Brain microvascular endothelial cell (primary cell): Measurements from ENCODE around the gene SPATS2L.
A peak's percentile ranks its signal among the peaks of the same experiment; 100 is the strongest.

ENCODE experiments used
- DNase-seq: peaks from one replicate; pipeline ENCODE4 v3.0.0-alpha.2; 2020
- H3K27ac ChIP-seq: fragments of 250-450 bp; sonication (Bioruptor Pico); 2 replicates; pipeline ENCODE4 v1.5.1; 2020; ENCODE audit warnings: mild to moderate bottlenecking, moderate library complexity
- H3K27me3 ChIP-seq: fragments of 250-450 bp; sonication (Bioruptor Pico); replicated peaks from 2 replicates; pipeline ENCODE4 v1.5.1; 2020; ENCODE audit warnings: mild to moderate bottlenecking
- H3K36me3 ChIP-seq: fragments of 250-450 bp; sonication (Bioruptor Pico); replicated peaks from 2 replicates; pipeline ENCODE4 v1.5.1; 2020; ENCODE audit warnings: mild to moderate bottlenecking
- H3K4me3 ChIP-seq: 2 replicates; pipeline ENCODE4 v1.5.1; 2011; ENCODE audit warnings: low read depth, mild to moderate bottlenecking, control low read depth, low read length, moderate library complexity
- in situ Hi-C: cut with HindIII; loops from 2 replicates; pipeline ENCODE4 v1.10.0; 2017; ENCODE audit warnings: low sequenced_read_pairs, low pct_ligation_motif_present
- TF ChIP-seq, protein P1 (sequence below): IDR thresholded peaks from 2 replicates; pipeline ENCODE4 v1.5.1; 2011; ENCODE audit warnings: low read depth, mild to moderate bottlenecking, moderate library complexity, low read length, control low read depth, inconsistent platforms; ENCODE audit errors: missing control alignments

SPATS2L gene

GRCh38 chr2:200452377-200452776 is 145.9 kb downstream of the SPATS2L start:
- DNase-seq = no peak
- in situ Hi-C loops = no loop called here
- Histone ChIP-seq H3K36me3 (peaks cover 5% of the 10 kb centered on the region), H3K4me3 (no peak overlapping the region), H3K27ac (no peak overlapping the region), H3K27me3 (no peaks in the 10 kb centered on the region)
- TF ChIP-seq, protein P1, sequence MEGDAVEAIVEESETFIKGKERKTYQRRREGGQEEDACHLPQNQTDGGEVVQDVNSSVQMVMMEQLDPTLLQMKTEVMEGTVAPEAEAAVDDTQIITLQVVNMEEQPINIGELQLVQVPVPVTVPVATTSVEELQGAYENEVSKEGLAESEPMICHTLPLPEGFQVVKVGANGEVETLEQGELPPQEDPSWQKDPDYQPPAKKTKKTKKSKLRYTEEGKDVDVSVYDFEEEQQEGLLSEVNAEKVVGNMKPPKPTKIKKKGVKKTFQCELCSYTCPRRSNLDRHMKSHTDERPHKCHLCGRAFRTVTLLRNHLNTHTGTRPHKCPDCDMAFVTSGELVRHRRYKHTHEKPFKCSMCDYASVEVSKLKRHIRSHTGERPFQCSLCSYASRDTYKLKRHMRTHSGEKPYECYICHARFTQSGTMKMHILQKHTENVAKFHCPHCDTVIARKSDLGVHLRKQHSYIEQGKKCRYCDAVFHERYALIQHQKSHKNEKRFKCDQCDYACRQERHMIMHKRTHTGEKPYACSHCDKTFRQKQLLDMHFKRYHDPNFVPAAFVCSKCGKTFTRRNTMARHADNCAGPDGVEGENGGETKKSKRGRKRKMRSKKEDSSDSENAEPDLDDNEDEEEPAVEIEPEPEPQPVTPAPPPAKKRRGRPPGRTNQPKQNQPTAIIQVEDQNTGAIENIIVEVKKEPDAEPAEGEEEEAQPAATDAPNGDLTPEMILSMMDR = no peak

GRCh38 chr2:200453142-200453852 is 146.8 kb downstream of the SPATS2L start:
- TF ChIP-seq, protein P1 = no peak
- H3K27me3 ChIP-seq = no peaks in the 10 kb centered on the region
- H3K36me3 ChIP-seq = peaks cover 5% of the 10 kb centered on the region
- H3K27ac ChIP-seq = no peak overlapping the region
- no peak for DNase-seq
- in situ Hi-C loops = no loop called here
- no peak overlapping the region for H3K4me3 ChIP-seq

DNA sequence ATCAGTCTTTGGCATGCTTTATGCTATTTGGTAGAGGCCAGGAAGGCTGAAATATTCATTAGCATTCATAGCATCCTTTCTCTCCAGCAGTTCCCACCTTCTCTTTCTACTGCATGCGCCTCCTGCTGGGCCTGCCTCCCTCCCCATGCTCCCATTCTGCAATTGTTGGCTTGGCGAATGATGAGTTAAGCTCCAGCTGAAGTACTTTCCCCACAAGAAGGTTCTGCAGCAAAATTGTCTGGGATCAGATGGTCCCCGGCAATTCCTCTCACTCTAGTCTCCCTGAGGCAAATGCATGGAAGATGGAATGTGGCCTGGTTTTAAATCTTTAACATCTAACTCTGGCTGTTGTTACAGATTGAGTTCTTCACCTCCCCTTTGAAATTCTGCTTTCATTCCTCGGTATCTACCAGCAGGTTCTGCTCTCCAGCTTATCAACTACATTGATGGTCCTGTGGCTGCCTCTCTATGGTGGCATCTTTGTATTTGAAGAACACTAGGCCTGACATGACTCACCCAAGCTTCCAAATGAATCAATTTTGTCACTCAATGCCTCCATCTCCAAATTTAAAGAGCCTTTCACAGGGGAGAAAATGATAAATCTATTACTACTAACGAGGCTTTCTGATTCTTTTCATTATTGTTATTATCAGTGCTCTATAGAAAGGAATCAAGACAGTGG is 147.5 kb downstream of the SPATS2L start:
- in situ Hi-C loops = no loop called here
- Histone ChIP-seq H3K4me3 (no peak overlapping the region), H3K36me3 (peaks cover 5% of the 10 kb centered on the region), H3K27ac (no peak overlapping the region), H3K27me3 (no peaks in the 10 kb centered on the region)
- TF ChIP-seq, protein P1 = peak; percentile 25
- no peak for DNase-seq

DNA sequence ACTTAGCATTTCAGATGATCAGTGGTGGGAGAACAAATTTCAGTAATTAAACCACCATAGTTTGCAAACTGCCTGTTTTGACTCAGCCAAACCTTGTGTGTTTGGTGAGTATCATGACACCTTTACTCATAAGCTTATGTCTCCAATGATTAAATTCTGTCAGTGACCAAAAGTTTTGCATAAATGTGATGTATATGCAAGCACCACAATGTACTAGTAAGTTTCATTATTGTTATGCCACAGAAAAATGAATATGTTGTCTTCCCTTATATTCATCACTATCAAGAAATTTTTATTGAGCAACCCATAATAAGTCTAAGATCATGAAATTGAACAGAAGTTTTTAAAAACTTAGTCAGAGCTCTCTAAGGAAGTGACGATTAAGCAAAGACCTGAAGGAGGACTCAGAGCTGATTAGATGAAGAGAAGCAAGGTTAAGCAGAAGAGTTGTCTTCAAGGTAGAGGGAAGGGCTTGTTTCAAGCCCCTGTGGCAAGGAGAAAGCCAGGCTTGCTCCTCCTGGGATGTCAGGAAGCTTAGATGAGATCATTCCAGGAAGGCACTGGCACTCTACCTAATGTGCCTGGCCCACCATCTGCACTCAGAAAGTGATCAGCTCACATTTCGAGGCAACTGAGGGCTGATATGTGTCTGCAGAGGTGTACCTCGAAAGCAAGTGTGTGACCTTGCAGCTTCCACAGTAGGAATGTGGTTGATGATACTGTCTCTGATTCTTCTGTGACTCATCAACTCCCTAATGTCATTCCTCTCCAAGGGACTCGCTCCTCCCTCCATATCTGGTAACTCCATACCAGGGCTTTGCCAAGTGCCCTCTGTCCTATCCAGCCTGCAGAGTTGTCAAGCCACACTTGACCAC is 148.7 kb downstream of the SPATS2L start:
- peaks cover 5% of the 10 kb centered on the region for H3K36me3 ChIP-seq
- TF ChIP-seq, protein P1 = no peak
- H3K4me3 ChIP-seq = no peak overlapping the region
- peak; percentile 39 for DNase-seq
- no peaks in the 10 kb centered on the region for H3K27me3 ChIP-seq
- no peak overlapping the region for H3K27ac ChIP-seq
- in situ Hi-C loops = no loop called here

- in situ Hi-C loops = no loop called here
- no peak overlapping the region for H3K27ac ChIP-seq
- no peaks in the 10 kb centered on the region for H3K27me3 ChIP-seq
- H3K4me3 ChIP-seq = no peak overlapping the region
- TF ChIP-seq, protein P1 = no peak
- DNase-seq = no peak
- peaks cover 2% of the 10 kb centered on the region for H3K36me3 ChIP-seq
Measured at GRCh38 chr2:200455958-200456421, 149.5 kb downstream of the SPATS2L start.
